Neural cell (in vitro differentiated cells): ENCODE results near the gene TSPAN15. TPM values are rescaled to one million over a fixed set of nuclear protein-coding genes. Genes with fewer than 3 reads are reported as not detected.

Experiments used
- H2AFZ ChIP-seq: fragments of 200-600, 300-800 bp; sonication (generic), shearing (Covaris generic); 2 replicates; pipeline ENCODE4 v1.6.0; 2014; ENCODE audit warnings: low read depth, mild to moderate bottlenecking, antibody characterized with exemption, low read length, moderate library complexity
- H3F3A ChIP-seq: fragments of 200-600 bp; shearing (Covaris generic); 2 replicates; pipeline ENCODE4 v1.6.1; 2016; ENCODE audit warnings: mild to moderate bottlenecking, moderate library complexity, mixed read lengths, antibody characterized with exemption, low read length; ENCODE audit not compliant: insufficient read depth, poor library complexity, severe bottlenecking
- H3K27ac ChIP-seq: fragments of 200-600, 300-800 bp; sonication (generic), shearing (Covaris generic); 2 replicates; pipeline ENCODE4 v1.5.1; 2014; ENCODE audit warnings: mild to moderate bottlenecking, low read length, moderate library complexity
- H3K27me3 ChIP-seq: fragments of 300-800, 200-600 bp; sonication (generic), shearing (Covaris generic); 2 replicates; pipeline ENCODE4 v1.6.0; 2014; ENCODE audit warnings: mild to moderate bottlenecking, low read depth, low read length, moderate library complexity; ENCODE audit not compliant: insufficient read depth
- H3K36me3 ChIP-seq: fragments of 300-800, 200-600 bp; sonication (generic), shearing (Covaris generic); 2 replicates; pipeline ENCODE4 v1.5.1; 2014; ENCODE audit warnings: mild to moderate bottlenecking, antibody characterized with exemption, low read length, moderate library complexity; ENCODE audit not compliant: insufficient read depth
- H3K4me2 ChIP-seq: fragments of 300-800, 200-600 bp; sonication (generic), shearing (Covaris generic); 2 replicates; pipeline ENCODE4 v1.6.0; 2014; ENCODE audit warnings: mild to moderate bottlenecking, low read length
- H3K4me3 ChIP-seq: fragments of 300-800, 200-600 bp; sonication (generic), shearing (Covaris generic); 2 replicates; pipeline ENCODE4 v1.5.1; 2014; ENCODE audit warnings: mild to moderate bottlenecking, low read length, moderate library complexity
- H3K79me2 ChIP-seq: fragments of 200-600 bp; shearing (Covaris generic); replicated peaks from 2 replicates; pipeline ENCODE4 v1.6.0; 2014; ENCODE audit warnings: mild to moderate bottlenecking, low read length, moderate library complexity; ENCODE audit not compliant: insufficient read depth
- H3K9ac ChIP-seq: fragments of 300-800, 200-600 bp; sonication (generic), shearing (Covaris generic); 2 replicates; pipeline ENCODE4 v1.6.1; 2016; ENCODE audit warnings: mild to moderate bottlenecking, low read length, mixed read lengths
- H3K9me2 ChIP-seq: fragments of 200-600 bp; shearing (Covaris generic); 2 replicates; pipeline ENCODE4 v1.6.1; 2016; ENCODE audit warnings: mild to moderate bottlenecking, low read length, mixed read lengths; ENCODE audit not compliant: insufficient read depth
- H3K9me3 ChIP-seq: fragments of 200-600, 300-800 bp; sonication (generic), shearing (Covaris generic); 2 replicates; pipeline ENCODE4 v1.6.1; 2016; ENCODE audit warnings: mild to moderate bottlenecking, mixed run types, low read length, moderate library complexity, mixed read lengths
- H4K20me1 ChIP-seq: fragments of 200-600 bp; shearing (Covaris generic); 2 replicates; pipeline ENCODE4 v1.6.1; 2016; ENCODE audit warnings: mild to moderate bottlenecking, mixed run types; ENCODE audit not compliant: insufficient read depth
- EP300 ChIP-seq: fragments of 450-650 bp; conservative IDR thresholded peaks from 2 replicates; pipeline ENCODE4 v1.6.1; 2014; ENCODE audit warnings: antibody characterized with exemption, mild to moderate bottlenecking, moderate library complexity; ENCODE audit not compliant: poor library complexity, severe bottlenecking
- EZH2 ChIP-seq: fragments of 200-600, 300-800 bp; shearing (Covaris generic), sonication (generic); IDR thresholded peaks from 2 replicates; pipeline ENCODE4 v1.6.1; 2014; ENCODE audit warnings: antibody characterized with exemption, low read length, borderline replicate concordance, mild to moderate bottlenecking; ENCODE audit not compliant: insufficient read depth, poor library complexity, severe bottlenecking
- MXI1 ChIP-seq: fragments of 450-650 bp; conservative IDR thresholded peaks from 2 replicates; pipeline ENCODE4 v1.6.1; 2014; ENCODE audit warnings: antibody characterized with exemption, mild to moderate bottlenecking; ENCODE audit not compliant: poor library complexity, severe bottlenecking
- POLR2AphosphoS5 ChIP-seq: IDR thresholded peaks from 2 replicates; pipeline ENCODE4 v1.6.1; 2012
- RAD21 ChIP-seq: fragments of 450-650 bp; conservative IDR thresholded peaks from 2 replicates; pipeline ENCODE4 v1.6.1; 2014; ENCODE audit warnings: antibody characterized with exemption, mild to moderate bottlenecking, moderate library complexity
- SMC3 ChIP-seq: fragments of 450-650 bp; conservative IDR thresholded peaks from 2 replicates; pipeline ENCODE4 v1.6.1; 2014; ENCODE audit warnings: antibody characterized with exemption, mild to moderate bottlenecking, moderate library complexity; ENCODE audit not compliant: poor library complexity
- TAF1 ChIP-seq: IDR thresholded peaks from 2 replicates; pipeline ENCODE4 v1.6.1; 2012; ENCODE audit warnings: low read depth
- polyA plus RNA-seq: library from polyadenylated mRNA; depleted of rRNA; stranded (reverse); fragments of >200 nt; gene quantifications from 2 replicates; pipeline ENCODE4 v1.2.3, GENCODE V29; 2014
- TF ChIP-seq, protein P1 (sequence below): IDR thresholded peaks from 2 replicates; pipeline ENCODE4 v1.6.1; 2012; ENCODE audit warnings: borderline replicate concordance
- TF ChIP-seq, protein P2 (sequence below): fragments of 450-650 bp; IDR thresholded peaks from 2 replicates; pipeline ENCODE4 v1.5.1; 2014; ENCODE audit warnings: antibody characterized with exemption, mild to moderate bottlenecking, moderate library complexity; ENCODE audit not compliant: poor library complexity, severe bottlenecking

TSPAN15 gene
- polyA plus RNA-seq, 1 donor from 2014 or later, result 1.2 TPM

DNA sequence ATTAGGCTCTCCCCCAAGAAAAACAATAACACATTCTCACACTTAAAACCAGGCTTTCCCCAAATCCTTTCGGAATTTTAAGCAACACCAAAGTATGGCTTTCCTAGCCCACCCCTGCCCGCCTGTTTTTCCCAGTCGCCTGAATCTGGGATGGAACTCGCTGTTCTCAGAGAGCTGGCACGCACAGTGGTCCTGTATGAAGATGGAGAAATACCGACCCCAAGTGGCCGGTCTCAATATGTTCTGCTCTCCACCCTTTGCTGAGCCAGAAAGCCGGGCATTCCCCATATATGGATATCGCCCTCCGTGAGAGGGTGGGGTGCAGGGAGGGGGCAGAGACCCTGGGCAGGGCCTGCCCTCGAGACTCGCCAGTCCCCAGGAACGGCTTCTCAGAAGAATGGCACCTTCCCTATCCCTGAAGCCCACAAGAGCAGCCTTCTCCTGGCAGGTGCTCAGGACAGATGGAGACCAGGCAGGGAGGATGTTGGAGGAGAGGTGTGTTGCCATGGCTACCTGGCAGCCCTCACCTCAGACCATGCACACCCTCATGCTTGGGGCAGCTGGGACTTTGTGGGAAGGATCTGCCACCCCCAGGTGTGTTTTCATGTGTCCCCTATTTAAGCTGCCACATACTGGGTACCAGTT lies 37.9 kb upstream of the TSPAN15 start:
- Histone ChIP-seq H4K20me1 (no peaks in the 10 kb centered on the region), H3K27me3 (no peaks in the 10 kb centered on the region), H3K4me3 (no peak overlapping the region), H3K36me3 (no peaks in the 10 kb centered on the region), H3K27ac (no peak overlapping the region), H3K79me2 (no peaks in the 10 kb centered on the region), H3F3A (no peaks in the 10 kb centered on the region), H3K9me2 (no peaks in the 10 kb centered on the region), H3K9me3 (no peaks in the 10 kb centered on the region), H3K9ac (peak overlapping the region; percentile 16), H2AFZ (no peak overlapping the region), H3K4me2 (no peak overlapping the region)
- TF ChIP-seq POLR2AphosphoS5 (no peak), MXI1 (no peak), RAD21 (peak; percentile 72), EP300 (no peak), TAF1 (no peak), EZH2 (no peak), SMC3 (peak; percentile 65)
- TF ChIP-seq, protein P1, sequence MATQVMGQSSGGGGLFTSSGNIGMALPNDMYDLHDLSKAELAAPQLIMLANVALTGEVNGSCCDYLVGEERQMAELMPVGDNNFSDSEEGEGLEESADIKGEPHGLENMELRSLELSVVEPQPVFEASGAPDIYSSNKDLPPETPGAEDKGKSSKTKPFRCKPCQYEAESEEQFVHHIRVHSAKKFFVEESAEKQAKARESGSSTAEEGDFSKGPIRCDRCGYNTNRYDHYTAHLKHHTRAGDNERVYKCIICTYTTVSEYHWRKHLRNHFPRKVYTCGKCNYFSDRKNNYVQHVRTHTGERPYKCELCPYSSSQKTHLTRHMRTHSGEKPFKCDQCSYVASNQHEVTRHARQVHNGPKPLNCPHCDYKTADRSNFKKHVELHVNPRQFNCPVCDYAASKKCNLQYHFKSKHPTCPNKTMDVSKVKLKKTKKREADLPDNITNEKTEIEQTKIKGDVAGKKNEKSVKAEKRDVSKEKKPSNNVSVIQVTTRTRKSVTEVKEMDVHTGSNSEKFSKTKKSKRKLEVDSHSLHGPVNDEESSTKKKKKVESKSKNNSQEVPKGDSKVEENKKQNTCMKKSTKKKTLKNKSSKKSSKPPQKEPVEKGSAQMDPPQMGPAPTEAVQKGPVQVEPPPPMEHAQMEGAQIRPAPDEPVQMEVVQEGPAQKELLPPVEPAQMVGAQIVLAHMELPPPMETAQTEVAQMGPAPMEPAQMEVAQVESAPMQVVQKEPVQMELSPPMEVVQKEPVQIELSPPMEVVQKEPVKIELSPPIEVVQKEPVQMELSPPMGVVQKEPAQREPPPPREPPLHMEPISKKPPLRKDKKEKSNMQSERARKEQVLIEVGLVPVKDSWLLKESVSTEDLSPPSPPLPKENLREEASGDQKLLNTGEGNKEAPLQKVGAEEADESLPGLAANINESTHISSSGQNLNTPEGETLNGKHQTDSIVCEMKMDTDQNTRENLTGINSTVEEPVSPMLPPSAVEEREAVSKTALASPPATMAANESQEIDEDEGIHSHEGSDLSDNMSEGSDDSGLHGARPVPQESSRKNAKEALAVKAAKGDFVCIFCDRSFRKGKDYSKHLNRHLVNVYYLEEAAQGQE, result peak; percentile 29
- TF ChIP-seq, protein P2, sequence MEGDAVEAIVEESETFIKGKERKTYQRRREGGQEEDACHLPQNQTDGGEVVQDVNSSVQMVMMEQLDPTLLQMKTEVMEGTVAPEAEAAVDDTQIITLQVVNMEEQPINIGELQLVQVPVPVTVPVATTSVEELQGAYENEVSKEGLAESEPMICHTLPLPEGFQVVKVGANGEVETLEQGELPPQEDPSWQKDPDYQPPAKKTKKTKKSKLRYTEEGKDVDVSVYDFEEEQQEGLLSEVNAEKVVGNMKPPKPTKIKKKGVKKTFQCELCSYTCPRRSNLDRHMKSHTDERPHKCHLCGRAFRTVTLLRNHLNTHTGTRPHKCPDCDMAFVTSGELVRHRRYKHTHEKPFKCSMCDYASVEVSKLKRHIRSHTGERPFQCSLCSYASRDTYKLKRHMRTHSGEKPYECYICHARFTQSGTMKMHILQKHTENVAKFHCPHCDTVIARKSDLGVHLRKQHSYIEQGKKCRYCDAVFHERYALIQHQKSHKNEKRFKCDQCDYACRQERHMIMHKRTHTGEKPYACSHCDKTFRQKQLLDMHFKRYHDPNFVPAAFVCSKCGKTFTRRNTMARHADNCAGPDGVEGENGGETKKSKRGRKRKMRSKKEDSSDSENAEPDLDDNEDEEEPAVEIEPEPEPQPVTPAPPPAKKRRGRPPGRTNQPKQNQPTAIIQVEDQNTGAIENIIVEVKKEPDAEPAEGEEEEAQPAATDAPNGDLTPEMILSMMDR, result peak; percentile 71

DNA sequence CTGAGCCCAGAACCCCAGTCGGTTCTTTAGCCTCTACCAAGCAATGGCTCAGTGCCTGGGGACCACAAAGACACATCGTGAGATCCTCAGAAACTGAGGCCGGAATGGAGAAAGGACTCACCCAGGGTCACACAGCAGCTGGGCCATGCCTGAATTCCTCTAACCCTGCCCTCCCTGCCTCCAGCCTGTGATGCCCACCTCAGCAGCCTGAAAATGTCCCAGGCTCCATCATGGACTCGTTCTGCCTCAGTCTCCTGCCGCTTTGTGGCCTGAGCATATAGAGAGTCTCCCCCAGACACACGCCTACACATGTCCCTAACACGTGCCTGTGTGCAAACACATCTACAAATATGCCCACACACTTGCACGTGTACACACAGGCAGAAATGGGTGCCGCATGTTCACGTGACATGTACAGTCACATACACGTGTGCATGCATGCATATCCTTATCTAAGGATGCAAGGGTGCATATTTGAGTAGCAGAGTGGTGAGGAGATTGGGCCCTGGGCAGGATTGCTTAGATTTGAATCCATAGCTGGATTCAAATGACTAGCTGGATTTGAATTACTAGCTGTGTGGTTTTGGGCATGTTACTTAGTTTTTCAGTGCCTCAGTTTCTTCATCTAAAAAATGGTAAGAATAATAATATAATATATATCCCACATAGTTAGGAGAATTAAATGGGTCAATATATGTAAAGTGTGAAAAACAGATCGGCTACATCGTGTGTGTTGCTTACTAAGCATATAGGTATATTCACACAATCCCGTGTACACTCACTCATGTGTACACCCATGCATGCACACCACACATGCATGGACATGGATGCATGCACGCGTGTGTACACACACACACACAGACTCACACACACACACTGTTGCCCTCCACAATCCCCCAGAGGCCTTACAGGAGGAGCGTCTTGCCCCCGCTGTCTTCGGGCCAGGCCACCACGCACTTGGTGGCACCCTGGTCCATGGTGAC lies 36.9 kb upstream of the TSPAN15 start:
- no peak overlapping the region for H2AFZ ChIP-seq
- no peaks in the 10 kb centered on the region for H3K79me2 ChIP-seq
- no peak overlapping the region for H3K9ac ChIP-seq
- H3K4me2 ChIP-seq, result no peak overlapping the region
- H3K27me3 ChIP-seq, result no peaks in the 10 kb centered on the region
- H3K9me3 ChIP-seq, result no peaks in the 10 kb centered on the region
- H3K9me2 ChIP-seq, result no peaks in the 10 kb centered on the region
- no peaks in the 10 kb centered on the region for H3K36me3 ChIP-seq
- H3K4me3 ChIP-seq, result no peak overlapping the region
- H4K20me1 ChIP-seq, result no peaks in the 10 kb centered on the region
- TF ChIP-seq TAF1, result no peak
- no peak for TF ChIP-seq SMC3
- TF ChIP-seq, protein P2, result no peak
- TF ChIP-seq EP300, result no peak
- no peak for TF ChIP-seq MXI1
- TF ChIP-seq POLR2AphosphoS5, result no peak
- TF ChIP-seq EZH2, result no peak
- TF ChIP-seq RAD21, result no peak
- TF ChIP-seq, protein P1, result no peak
- no peaks in the 10 kb centered on the region for H3F3A ChIP-seq
- H3K27ac ChIP-seq, result no peak overlapping the region
